ENCODE results near the gene ENOX1. TPM values are rescaled to one million over a fixed set of nuclear protein-coding genes. Genes with fewer than 3 reads are reported as not detected.

Gene ENOX1
- total and polyA plus RNA-seq, 2 of the 8 experiments (the other 6 are each of a cell fraction or from before 2014, with no cell fraction given) = 0.23 to 0.37 TPM

GRCh38 chr13:43647471-43647870, 139.3 kb downstream of the ENOX1 start:
- H2BK20ac ChIP-seq (ENCODE audit: low read length) = no peak overlapping the region
- H3K79me1 ChIP-seq (ENCODE audit: low read depth, low read length) = no peaks in the 10 kb centered on the region
- H3K23me2 ChIP-seq (ENCODE audit: low read depth, low read length) = no peaks in the 10 kb centered on the region
- H4K5ac ChIP-seq (ENCODE audit: insufficient read length, low read depth, low read length) = no peak overlapping the region
- no peak overlapping the region for H3K4me2 ChIP-seq (ENCODE audit: insufficient read depth in 1 of 2, low read depth in 2 of 2, low read length in 2 of 2)
- H3K9ac ChIP-seq (replicated peaks in 1 of 4; ENCODE audit: extremely low read depth in 1 of 4, low read depth in 3 of 4, low read length in 3 of 4) = no peak overlapping the region
- TF ChIP-seq TAF7 (optimal IDR thresholded peaks at IDR 0.05; ENCODE audit: borderline replicate concordance, low read depth, low read length) = no peak
- CTCF ChIA-PET (ENCODE audit: partially characterized antibody) = no interaction called here
- no peak overlapping the region for H4K91ac ChIP-seq (replicated peaks; ENCODE audit: insufficient read length, low read length)
- H2AFZ ChIP-seq (ENCODE audit: low read length) = no peak overlapping the region
- no peaks in the 10 kb centered on the region for H3K79me2 ChIP-seq (ENCODE audit: control insufficient read depth in 1 of 2, insufficient read depth in 2 of 2, low read length in 2 of 2)
- H2BK15ac ChIP-seq (ENCODE audit: low read length) = no peak overlapping the region
- H4K20me1 ChIP-seq (replicated peaks in 1 of 2; ENCODE audit: control insufficient read depth in 1 of 2, insufficient read depth in 2 of 2, low read length in 2 of 2) = no peaks in the 10 kb centered on the region
- DNase-seq (ENCODE audit: low read depth in 1 of 2, low spot score in 2 of 2) (no peak), FAIRE-seq (no peak)
- peaks cover 0 to 1% (median 0%) of the 10 kb centered on the region in 4 experiments; a peak in 1 of 7 replicates for H3K27me3 ChIP-seq (replicated peaks in 1 of 4; ENCODE audit: control insufficient read depth in 3 of 4, extremely low read depth in 1 of 4, insufficient read depth in 3 of 4, low read length in 3 of 4)
- H3K23ac ChIP-seq (ENCODE audit: insufficient read length) = no peak overlapping the region
- H2BK120ac ChIP-seq (replicated peaks; ENCODE audit: low read depth, low read length) = no peak overlapping the region
- no peak overlapping the region for H2AK5ac ChIP-seq (ENCODE audit: low read depth, low read length)
- H3K4me1 ChIP-seq (replicated peaks in 1 of 4; ENCODE audit: control insufficient read depth in 3 of 4, insufficient read depth in 4 of 4, low read length in 3 of 4) = no peaks in the 10 kb centered on the region
- H2BK12ac ChIP-seq (ENCODE audit: low read depth, low read length) = no peak overlapping the region
- no peaks in the 10 kb centered on the region for H3K36me3 ChIP-seq (ENCODE audit: control insufficient read depth in 2 of 4, insufficient read depth in 4 of 4, low read length in 3 of 4)
- H4K8ac ChIP-seq (ENCODE audit: extremely low read depth, insufficient read depth, low read length) = no peak overlapping the region
- H2BK5ac ChIP-seq (ENCODE audit: low read depth, low read length) = no peak overlapping the region
- no peak overlapping the region for H3K56ac ChIP-seq (replicated peaks; ENCODE audit: insufficient read length, low read depth, low read length)
- no peak overlapping the region for H3K4me3 ChIP-seq (ENCODE audit: extremely low read depth in 1 of 4, insufficient read depth in 2 of 4, low read depth in 3 of 4, low read length in 4 of 4)
- WGBS, 2 experiments (ENCODE audit: extremely low coverage in 1 of 2, insufficient coverage in 1 of 2, insufficient read length in 1 of 2, insufficient replicate concordance in 2 of 2, low coverage in 1 of 2, low lambda C conversion rate in 2 of 2, missing lambda C conversion rate in 1 of 2) = 46% methylated on average over 2 of the region's 2 CpGs; no CpG with 5 or more reads in 1 of the 2 experiments
- no peak overlapping the region for H3K27ac ChIP-seq (ENCODE audit: low read depth, low read length)
- POLR2A ChIA-PET (ENCODE audit: partially characterized antibody) = no interaction called here
- no peak overlapping the region for H3K4ac ChIP-seq (replicated peaks; ENCODE audit: insufficient read length, low read depth, low read length)
- no peak overlapping the region for H3K18ac ChIP-seq (ENCODE audit: extremely low read depth, low read length)
- no peak overlapping the region for H3K14ac ChIP-seq (ENCODE audit: insufficient read length)
- H3K9me3 ChIP-seq (ENCODE audit: insufficient read depth in 2 of 2, low read depth in 1 of 2, low read length in 1 of 2) = no peaks in the 10 kb centered on the region

Data from H1 (cell line).